Mononuclear cell (primary cell): ENCODE data around the gene KCTD18. TPM values are rescaled to one million over a fixed set of nuclear protein-coding genes. Genes with fewer than 3 reads are reported as not detected.

Experiments
- H3K27me3 ChIP-seq: 2 replicates; pipeline ENCODE4 v1.6.0; 2011; ENCODE audit warnings: low read length, control low read depth; ENCODE audit not compliant: insufficient read depth
- H3K4me1 ChIP-seq: 2 replicates; pipeline ENCODE4 v1.5.1; 2011; ENCODE audit warnings: mild to moderate bottlenecking, low read length, control low read depth; ENCODE audit not compliant: insufficient read depth
- H3K4me3 ChIP-seq: 2 replicates; pipeline ENCODE4 v1.5.1; 2011; ENCODE audit warnings: mild to moderate bottlenecking, low read length, moderate library complexity
- H3K9me3 ChIP-seq: 2 replicates; pipeline ENCODE4 v1.5.1; 2011; ENCODE audit warnings: low read depth, mild to moderate bottlenecking, control low read depth, low read length
- total RNA-seq: library from RNA; depleted of rRNA; stranded (reverse); fragments of >200 nt; gene quantifications from one replicate; pipeline ENCODE4 v1.2.3, GENCODE V29; 2012

The KCTD18 gene
- total RNA-seq, 1 donor = 23.5 TPM

DNA sequence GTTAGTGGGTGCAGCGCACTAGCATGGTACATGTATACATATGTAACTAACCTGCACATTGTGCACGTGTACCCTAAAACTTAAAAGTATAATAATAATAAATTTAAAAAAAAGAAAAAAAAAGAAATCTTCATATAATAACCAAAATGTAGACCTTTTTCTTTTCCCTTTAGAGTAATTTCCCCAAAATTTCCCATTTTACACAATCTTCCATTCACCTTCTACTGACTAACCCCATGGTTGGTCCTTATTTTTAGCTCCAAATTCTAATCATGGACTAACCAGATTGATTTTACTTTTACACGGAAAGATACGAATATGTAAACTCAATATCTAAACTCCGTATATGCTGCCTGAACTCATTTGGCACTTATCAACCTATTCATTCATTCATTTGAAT is 7.7 kb downstream of the KCTD18 start:
- no peak overlapping the region for H3K4me3 ChIP-seq
- H3K9me3 ChIP-seq = no peaks in the 10 kb centered on the region
- H3K4me1 ChIP-seq = no peaks in the 10 kb centered on the region
- no peaks in the 10 kb centered on the region for H3K27me3 ChIP-seq

GRCh38 chr2:200498402-200499162 is 11.3 kb downstream of the KCTD18 start:
- Histone ChIP-seq H3K4me3 (no peak overlapping the region), H3K4me1 (no peaks in the 10 kb centered on the region), H3K9me3 (no peaks in the 10 kb centered on the region), H3K27me3 (no peaks in the 10 kb centered on the region)

GRCh38 chr2:200496696-200497095 is 13.2 kb downstream of the KCTD18 start:
- Histone ChIP-seq H3K4me1 (no peaks in the 10 kb centered on the region), H3K4me3 (no peak overlapping the region), H3K9me3 (no peaks in the 10 kb centered on the region), H3K27me3 (no peaks in the 10 kb centered on the region)

GRCh38 chr2:200494048-200494447 is 15.8 kb downstream of the KCTD18 start:
- H3K27me3 ChIP-seq = no peaks in the 10 kb centered on the region
- H3K9me3 ChIP-seq = no peaks in the 10 kb centered on the region
- no peak overlapping the region for H3K4me3 ChIP-seq
- H3K4me1 ChIP-seq = no peaks in the 10 kb centered on the region

DNA sequence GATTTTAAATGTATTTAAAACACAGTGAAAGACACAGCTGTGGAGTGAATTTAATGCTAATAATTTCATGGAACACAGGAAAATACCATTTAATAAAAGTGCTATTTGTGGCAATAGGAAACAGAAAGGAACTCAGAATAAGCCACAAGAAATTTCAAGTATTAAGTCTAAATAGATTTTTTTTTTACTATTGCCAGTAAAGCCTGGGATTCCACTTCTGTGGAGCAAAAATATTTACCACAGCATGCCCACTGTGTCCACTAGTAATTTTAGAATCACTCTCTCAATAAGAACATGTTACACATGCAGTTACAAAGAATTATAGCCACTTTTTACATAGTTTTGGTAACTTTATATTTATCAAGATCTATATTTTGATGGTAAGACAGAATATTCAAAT is 17.2 kb downstream of the KCTD18 start:
- Histone ChIP-seq H3K9me3 (no peaks in the 10 kb centered on the region), H3K4me3 (no peak overlapping the region), H3K4me1 (no peaks in the 10 kb centered on the region), H3K27me3 (no peaks in the 10 kb centered on the region)

DNA sequence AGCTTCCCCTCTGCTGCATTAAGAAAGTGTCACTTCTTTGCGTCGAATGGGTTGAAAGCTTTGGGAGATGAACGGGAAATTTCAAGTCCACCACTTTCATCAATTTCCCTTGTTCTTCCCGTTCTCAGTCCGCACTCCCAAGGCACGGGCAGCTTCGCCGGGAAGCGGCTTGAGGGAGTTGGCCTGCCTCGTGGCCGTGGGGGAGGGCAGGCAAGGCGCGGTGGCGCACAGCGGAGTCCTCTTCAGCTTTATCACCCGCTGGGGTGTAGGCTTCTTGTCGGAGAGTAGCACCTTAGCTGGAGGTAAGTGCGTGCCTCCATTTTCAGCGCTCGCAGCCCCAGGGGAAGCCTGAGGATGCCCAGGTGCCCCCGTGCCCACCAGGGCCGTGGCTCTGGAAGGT is 19.9 kb downstream of the KCTD18 start:
- no peaks in the 10 kb centered on the region for H3K4me1 ChIP-seq
- H3K9me3 ChIP-seq = no peaks in the 10 kb centered on the region
- no peaks in the 10 kb centered on the region for H3K27me3 ChIP-seq
- H3K4me3 ChIP-seq = no peak overlapping the region

GRCh38 chr2:200488169-200488568 is 21.7 kb downstream of the KCTD18 start:
- no peaks in the 10 kb centered on the region for H3K27me3 ChIP-seq
- no peaks in the 10 kb centered on the region for H3K4me1 ChIP-seq
- H3K9me3 ChIP-seq = no peaks in the 10 kb centered on the region
- H3K4me3 ChIP-seq = no peak overlapping the region

GRCh38 chr2:200486529-200486928 is 23.3 kb downstream of the KCTD18 start:
- no peak overlapping the region for H3K4me3 ChIP-seq
- no peaks in the 10 kb centered on the region for H3K9me3 ChIP-seq
- no peaks in the 10 kb centered on the region for H3K4me1 ChIP-seq
- H3K27me3 ChIP-seq = no peaks in the 10 kb centered on the region

- Histone ChIP-seq H3K9me3 (no peaks in the 10 kb centered on the region), H3K4me1 (no peaks in the 10 kb centered on the region), H3K27me3 (no peaks in the 10 kb centered on the region), H3K4me3 (no peak overlapping the region)
Observed at GRCh38 chr2:200484934-200485333, 24.9 kb downstream of the KCTD18 start.

DNA sequence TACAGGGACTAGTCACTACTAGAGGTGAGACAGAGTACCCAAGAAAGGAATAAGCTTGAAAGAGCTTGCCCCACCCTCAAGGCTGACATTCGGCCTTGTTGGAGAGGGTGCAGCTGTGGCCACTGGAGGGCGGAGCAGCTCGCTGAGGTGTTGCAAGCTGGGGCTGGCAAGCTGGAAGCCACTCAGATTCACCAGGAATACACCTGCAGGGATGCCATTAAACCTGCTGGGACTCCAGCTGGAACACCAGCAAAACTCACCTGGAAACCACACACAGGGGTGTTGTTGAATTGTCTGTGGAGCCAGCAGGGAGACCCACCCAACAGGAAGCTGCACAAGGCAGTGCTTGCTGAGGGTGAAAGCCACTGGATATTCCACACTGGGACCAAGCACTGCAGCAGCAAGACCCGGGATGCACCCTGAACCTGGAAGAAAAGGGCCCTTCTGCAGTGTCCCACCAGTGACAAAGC is 26.1 kb downstream of the KCTD18 start:
- Histone ChIP-seq H3K4me1 (no peaks in the 10 kb centered on the region), H3K27me3 (no peaks in the 10 kb centered on the region), H3K4me3 (no peak overlapping the region), H3K9me3 (no peaks in the 10 kb centered on the region)

GRCh38 chr2:200482194-200482593 is 27.7 kb downstream of the KCTD18 start:
- Histone ChIP-seq H3K4me3 (no peak overlapping the region), H3K4me1 (no peaks in the 10 kb centered on the region), H3K9me3 (no peaks in the 10 kb centered on the region), H3K27me3 (no peaks in the 10 kb centered on the region)

DNA sequence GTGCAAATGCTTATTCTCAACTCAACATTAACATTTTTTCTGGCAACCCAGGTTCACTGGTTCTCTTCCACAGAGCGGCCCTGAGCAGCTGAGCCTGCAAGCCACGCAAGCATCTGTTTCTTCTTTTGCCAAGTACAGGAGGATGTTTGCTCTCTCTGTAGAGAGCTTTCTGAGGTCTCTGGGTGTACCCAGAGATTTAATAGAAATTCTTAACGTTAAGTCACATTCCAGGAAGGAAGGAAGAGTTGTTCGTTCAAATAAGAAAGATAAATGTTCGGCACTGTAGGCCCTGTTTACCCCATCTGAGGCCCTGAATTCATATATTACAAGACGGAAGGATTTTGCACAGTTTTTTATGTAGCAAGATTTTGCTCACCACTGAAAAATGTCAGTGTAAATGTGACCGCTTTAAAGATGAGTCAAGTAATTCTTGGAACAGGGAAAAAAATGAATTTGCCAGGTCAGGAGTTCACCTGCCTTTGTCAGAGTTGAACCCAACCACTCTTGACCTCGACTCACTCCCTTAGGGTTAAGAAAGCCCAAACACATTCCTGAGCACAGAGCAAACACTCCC is 30.1 kb downstream of the KCTD18 start:
- H3K9me3 ChIP-seq = no peaks in the 10 kb centered on the region
- H3K4me1 ChIP-seq = no peaks in the 10 kb centered on the region
- H3K27me3 ChIP-seq = no peaks in the 10 kb centered on the region
- H3K4me3 ChIP-seq = no peak overlapping the region

DNA sequence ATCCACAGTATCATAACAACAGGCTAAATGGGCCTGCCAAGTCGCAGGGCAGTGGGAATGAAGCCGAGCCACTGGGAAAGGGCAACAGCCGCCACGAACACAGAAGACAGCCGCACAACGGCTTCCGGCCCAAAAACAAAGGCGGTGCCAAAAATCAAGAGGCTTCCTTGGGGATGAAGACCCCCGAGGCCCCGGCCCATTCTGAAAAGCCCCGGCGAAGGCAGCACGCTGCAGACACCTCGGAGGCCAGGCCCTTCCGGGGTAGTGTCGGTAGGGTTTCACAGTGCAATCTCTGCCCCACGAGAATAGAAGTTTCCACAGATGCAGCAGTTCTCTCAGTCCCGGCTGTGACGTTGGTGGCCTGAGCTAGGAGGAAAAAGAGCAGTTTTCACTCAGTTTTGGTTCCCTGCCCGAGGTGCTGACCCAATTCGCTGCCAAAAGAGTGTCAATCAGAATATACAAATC is 32.2 kb downstream of the KCTD18 start:
- Histone ChIP-seq H3K4me1 (no peaks in the 10 kb centered on the region), H3K27me3 (no peaks in the 10 kb centered on the region), H3K9me3 (no peaks in the 10 kb centered on the region), H3K4me3 (no peak overlapping the region)

DNA sequence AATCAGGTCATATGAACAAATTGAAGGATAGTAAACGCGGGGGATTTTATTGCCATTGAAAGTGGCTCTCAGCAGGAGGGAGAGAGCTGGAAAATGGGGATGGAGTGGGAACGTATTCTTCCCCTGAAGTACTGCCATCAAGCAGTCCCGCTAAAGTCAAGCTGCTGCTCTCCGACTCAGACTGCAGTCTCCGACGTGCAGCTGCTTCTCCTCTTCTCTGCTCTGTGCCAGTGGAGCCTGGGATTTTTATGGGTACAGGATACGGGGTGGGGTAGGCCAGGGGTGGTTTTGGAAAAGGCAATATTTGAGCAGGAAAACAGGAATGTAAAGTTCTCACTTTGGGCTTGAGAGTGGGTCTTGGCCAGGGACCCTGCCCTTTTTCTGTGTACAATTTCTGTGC is 33.0 kb downstream of the KCTD18 start:
- H3K27me3 ChIP-seq = no peaks in the 10 kb centered on the region
- H3K4me1 ChIP-seq = no peaks in the 10 kb centered on the region
- H3K4me3 ChIP-seq = no peak overlapping the region
- no peaks in the 10 kb centered on the region for H3K9me3 ChIP-seq

DNA sequence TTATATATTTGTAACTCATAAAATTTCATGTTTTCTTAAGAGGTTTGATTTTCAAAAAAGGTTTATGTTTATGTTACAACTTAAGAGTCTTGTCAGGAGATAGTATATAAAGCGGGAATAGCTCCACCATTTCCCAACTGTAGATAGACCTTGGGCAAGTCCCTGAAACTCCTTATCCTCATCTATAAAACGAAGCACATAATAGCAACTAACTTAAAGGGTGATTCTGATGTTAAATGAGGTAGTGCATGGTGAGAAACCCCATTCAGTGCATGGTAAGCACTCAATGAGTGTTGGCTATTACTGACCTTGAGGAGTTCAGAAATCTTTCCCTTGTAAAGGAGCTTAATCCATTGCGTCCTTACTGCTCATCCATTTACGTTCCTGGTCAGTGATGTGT is 34.1 kb downstream of the KCTD18 start:
- H3K4me3 ChIP-seq = no peak overlapping the region
- H3K4me1 ChIP-seq = no peaks in the 10 kb centered on the region
- no peaks in the 10 kb centered on the region for H3K9me3 ChIP-seq
- no peaks in the 10 kb centered on the region for H3K27me3 ChIP-seq
